GM21447 (cell line): ENCODE measurements around the gene FGF19.

Source experiments
- ATAC-seq: cut with Tn5 transposase; IDR thresholded peaks from one replicate; pipeline ENCODE4 v1.9.1; 2021; ENCODE audit not compliant: unreplicated experiment

Gene FGF19

GRCh38 chr11:69718912-69719311, 15.1 kb upstream of the FGF19 start:
- ATAC-seq: no peak

- ATAC-seq: no peak
These were observed 14.3 kb upstream of the FGF19 start for GRCh38 chr11:69718147-69718546.

GRCh38 chr11:69716891-69717747, 13.3 kb upstream of the FGF19 start:
- ATAC-seq: no peak

GRCh38 chr11:69716099-69716498, 12.3 kb upstream of the FGF19 start:
- no peak for ATAC-seq

GRCh38 chr11:69715446-69715845, 11.6 kb upstream of the FGF19 start:
- ATAC-seq: no peak

- no peak for ATAC-seq
These were observed 8.3 kb upstream of the FGF19 start for GRCh38 chr11:69711822-69712801.

- no peak for ATAC-seq
These were observed 5.0 kb upstream of the FGF19 start for GRCh38 chr11:69708736-69709401.

GRCh38 chr11:69707176-69707575, 3.4 kb upstream of the FGF19 start:
- no peak for ATAC-seq

GRCh38 chr11:69705901-69706787, 2.3 kb upstream of the FGF19 start:
- ATAC-seq: no peak

- ATAC-seq: no peak
These were observed 1.6 kb upstream of the FGF19 start for GRCh38 chr11:69705351-69705811.

GRCh38 chr11:69704508-69705253, 859 bp upstream of the FGF19 start:
- no peak for ATAC-seq

GRCh38 chr11:69703453-69703767, 412 bp downstream of the FGF19 start:
- no peak for ATAC-seq

- ATAC-seq: no peak
These were observed 911 bp downstream of the FGF19 start for GRCh38 chr11:69702769-69703452.

- no peak for ATAC-seq
These were observed 1.6 kb downstream of the FGF19 start for GRCh38 chr11:69702239-69702691.

- no peak for ATAC-seq
These were observed 3.3 kb downstream of the FGF19 start for GRCh38 chr11:69700278-69701140.

GRCh38 chr11:69699213-69699612, 4.6 kb downstream of the FGF19 start:
- no peak for ATAC-seq

GRCh38 chr11:69698362-69698761, 5.5 kb downstream of the FGF19 start:
- no peak for ATAC-seq

- ATAC-seq: no peak
These were observed 6.0 kb downstream of the FGF19 start for GRCh38 chr11:69697861-69698260.
